Measurements from ENCODE around the gene FBXW10B.
"Not testable (repeated sequence)": the region's sequence is repeated elsewhere in the genome, so short reads cannot be mapped to it uniquely, and the experiment has no call there.

DNA sequence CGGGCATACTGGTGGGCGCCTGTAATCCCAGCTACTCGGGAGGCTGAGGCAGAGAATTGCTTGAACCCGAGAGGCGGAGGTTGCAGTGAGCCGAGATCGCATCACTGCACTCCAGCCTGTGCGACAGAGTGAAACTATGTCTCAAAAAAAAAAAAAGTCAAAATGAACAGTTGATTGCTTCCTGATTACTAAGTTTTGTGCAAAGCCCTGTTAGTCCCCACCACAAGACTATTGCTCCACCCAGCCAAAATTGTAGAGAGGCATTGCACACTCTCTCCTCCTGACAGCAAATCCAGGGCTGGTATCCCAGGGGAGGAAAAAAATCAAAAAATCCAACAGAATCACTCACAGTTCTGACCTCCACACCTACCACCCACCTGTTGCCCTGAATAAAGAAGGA, 26.5 kb downstream of the FBXW10B start:
- TF ChIP-seq CTCF, POLR2A, EP300, POLR2AphosphoS5 (IDR thresholded peaks at IDR 0.05): not testable (repeated sequence)

Measured in sigmoid colon (tissue), 4 donors.